ENCODE results near the gene MAPKBP1.

GRCh38 chr15:41790756-41791546 lies 16.7 kb downstream of the MAPKBP1 start:
- TF ChIP-seq POLR2A (IDR thresholded peaks at IDR 0.05) (no peak), CTCF (IDR thresholded peaks at IDR 0.05) (no peak)
